Right ventricle myocardium inferior (tissue), 1 donor: ENCODE measurements around the gene KBTBD12. TPM values are rescaled to one million over a fixed set of nuclear protein-coding genes. Genes with fewer than 3 reads are reported as not detected.
"Not testable (repeated sequence)": the region's sequence is repeated elsewhere in the genome, so short reads cannot be mapped to it uniquely, and the experiment has no call there.

Experiments
- ATAC-seq: fragments of 200-7000 bp; cut with Tn5 transposase; one replicate; pipeline ENCODE4 v1.9.1; 2020; ENCODE audit warnings: mild to moderate bottlenecking, moderate library complexity
- DNase-seq: peaks from one replicate; pipeline ENCODE4 v3.0.0; 2021; ENCODE audit errors: missing footprints
- intact Hi-C: fragments of 100-400 bp; cut with DNase I; formaldehyde crosslinking; loops from one replicate; pipeline ENCODE4 v1.11.0; 2022
- long read RNA-seq: library from polyadenylated mRNA; unstranded; transcript quantifications from one replicate; pipeline ENCODE4 v2.0.0, GENCODE V29; 2021
- total RNA-seq: library from RNA; stranded (reverse); fragmentation: NEBNext Ultra II Directional; extraction: Animal tissue kit (Norgen Biotek cat#: 25700); gene quantifications from one replicate; pipeline ENCODE4 v1.2.1, GENCODE V29; 2021
- donor health status: DM: no; HTN: yes; CAD: no; lungs with severe emphysema.

KBTBD12 gene, protein sequence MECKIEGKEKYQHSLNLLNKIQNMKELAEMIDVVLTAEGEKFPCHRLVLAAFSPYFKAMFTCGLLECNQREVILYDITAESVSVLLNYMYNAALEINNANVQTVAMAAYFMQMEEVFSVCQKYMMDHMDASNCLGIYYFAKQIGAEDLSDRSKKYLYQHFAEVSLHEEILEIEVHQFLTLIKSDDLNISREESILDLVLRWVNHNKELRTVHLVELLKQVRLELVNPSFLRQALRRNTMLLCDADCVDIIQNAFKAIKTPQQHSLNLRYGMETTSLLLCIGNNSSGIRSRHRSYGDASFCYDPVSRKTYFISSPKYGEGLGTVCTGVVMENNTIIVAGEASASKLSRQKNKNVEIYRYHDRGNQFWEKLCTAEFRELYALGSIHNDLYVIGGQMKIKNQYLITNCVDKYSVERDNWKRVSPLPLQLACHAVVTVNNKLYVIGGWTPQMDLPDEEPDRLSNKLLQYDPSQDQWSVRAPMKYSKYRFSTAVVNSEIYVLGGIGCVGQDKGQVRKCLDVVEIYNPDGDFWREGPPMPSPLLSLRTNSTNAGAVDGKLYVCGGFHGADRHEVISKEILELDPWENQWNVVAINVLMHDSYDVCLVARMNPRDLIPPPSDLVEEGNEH
- total RNA-seq = 29.7 TPM
- long read RNA-seq, full-length matches to known transcripts = 18 of 39 reads
- long read RNA-seq, partial matches to known transcripts = 1 of 39 reads
- long read RNA-seq, other reads (novel, unspliced or antisense) = 20 of 39 reads

DNA sequence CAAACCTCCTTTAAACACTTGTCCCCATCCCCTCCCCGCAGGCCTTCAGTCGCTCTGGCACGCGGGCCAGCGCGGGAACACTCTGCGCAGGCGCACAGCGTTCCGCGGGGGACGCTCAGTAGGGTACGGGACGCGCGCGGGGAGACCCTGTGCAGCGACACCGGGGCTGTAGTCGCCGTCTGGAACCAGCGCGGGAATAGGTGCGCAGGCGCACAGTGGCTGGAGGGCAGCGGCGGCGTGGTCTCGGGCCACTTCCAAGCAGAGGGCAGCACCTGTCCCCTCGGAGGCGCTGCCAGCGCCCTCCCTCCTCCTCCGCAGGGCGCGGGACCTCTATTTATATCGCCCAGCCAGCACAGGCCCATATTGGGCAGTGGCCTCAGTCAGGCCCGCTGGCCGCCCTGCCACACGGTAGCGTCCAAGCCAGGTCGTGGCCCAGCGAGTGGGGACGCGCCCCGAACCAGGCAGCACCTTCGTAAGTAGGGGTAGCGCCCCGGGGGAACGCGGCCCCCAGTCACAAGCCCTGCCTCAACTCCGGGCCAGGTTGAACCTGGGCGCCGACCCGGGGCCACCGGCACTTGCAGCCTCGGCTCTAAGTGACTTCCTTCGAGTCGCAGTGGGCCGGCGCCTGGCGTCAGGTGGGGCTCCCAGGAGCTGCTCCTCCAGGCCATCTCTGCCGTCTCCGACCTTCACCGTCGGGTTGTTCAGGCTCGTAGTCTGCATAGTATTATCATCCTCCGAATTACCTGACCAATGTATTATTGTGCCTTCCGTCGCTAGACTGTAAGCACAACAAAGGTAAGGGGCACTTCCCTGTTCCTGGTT is at the start of gene KBTBD12:
Gene KBTBD12 (plus strand): TSS at position 118 of the 822 bp plus-strand sequence. CDS start 7,830 bp downstream, outside the sequence.
- peak; percentile 83 for ATAC-seq
- intact Hi-C loops = loop anchor here (5.0 kb wide), 2 partner anchors 47 to 137 kb away; partner anchors contain the start of gene SEC61A1
- DNase-seq = peak; percentile 81

DNA sequence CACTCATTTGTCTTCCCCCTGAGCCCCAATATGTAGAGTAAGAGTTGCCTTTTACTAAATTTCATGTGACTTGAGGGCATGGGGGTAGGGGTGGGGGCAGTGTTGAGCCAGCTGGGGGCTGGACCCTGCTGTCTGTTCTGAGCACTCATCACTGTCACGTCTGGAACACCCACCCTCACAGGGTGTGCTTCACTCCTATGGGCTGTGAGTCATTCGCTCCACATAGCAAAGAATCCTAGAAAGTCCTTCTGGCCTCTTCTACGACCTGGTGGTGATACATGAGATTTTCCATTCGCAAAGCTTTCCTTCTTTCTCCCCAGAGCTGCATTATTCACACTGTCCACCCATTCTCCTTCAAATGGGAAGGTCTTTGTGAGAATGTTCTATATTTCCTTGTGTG is 49.1 kb upstream of the KBTBD12 start:
- DNase-seq (no peak), ATAC-seq (no peak)
- intact Hi-C loops = no loop called here

- no peak for ATAC-seq
- intact Hi-C loops = no loop called here
- DNase-seq = no peak
Measured at GRCh38 chr3:127867412-127867811, 47.6 kb upstream of the KBTBD12 start.

- DNase-seq (no peak), ATAC-seq (no peak)
Measured at GRCh38 chr3:127867986-127868385, 47.0 kb upstream of the KBTBD12 start.

GRCh38 chr3:127870156-127870555 is 44.9 kb upstream of the KBTBD12 start:
- no peak for ATAC-seq

More at GRCh38 chr3:127867986-127868385, 47.0 kb upstream of the KBTBD12 start:
- intact Hi-C loops = no loop called here

DNA sequence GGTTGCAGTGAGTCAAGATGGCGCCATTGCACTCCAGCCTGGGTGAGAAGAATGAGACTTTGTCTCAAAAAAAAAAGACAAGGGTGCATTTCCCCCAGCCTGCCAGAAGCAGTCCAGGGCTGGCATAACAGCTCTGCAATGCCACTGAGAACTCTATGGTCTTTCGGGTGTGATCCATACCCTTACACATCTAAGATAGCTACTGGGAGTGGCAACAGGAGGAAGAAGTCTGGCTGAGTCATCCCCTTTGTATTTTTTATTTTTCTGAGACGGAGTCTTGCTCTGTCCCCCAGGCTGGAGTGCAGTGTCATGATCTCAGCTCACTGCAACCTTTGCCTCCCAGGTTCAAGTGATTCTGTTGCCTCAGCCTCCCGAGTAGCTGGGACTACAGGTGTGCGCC is 40.9 kb upstream of the KBTBD12 start:
- DNase-seq, ATAC-seq, intact Hi-C loops: not testable (repeated sequence)

More at GRCh38 chr3:127870156-127870555, 44.9 kb upstream of the KBTBD12 start:
- intact Hi-C loops = no loop called here
- no peak for DNase-seq

GRCh38 chr3:127881586-127881985 is 33.4 kb upstream of the KBTBD12 start:
- ATAC-seq (no peak), DNase-seq (no peak)
- intact Hi-C loops = no loop called here

- DNase-seq (no peak), ATAC-seq (no peak)
- intact Hi-C loops = no loop called here
Measured at GRCh38 chr3:127884041-127884440, 31.0 kb upstream of the KBTBD12 start.

DNA sequence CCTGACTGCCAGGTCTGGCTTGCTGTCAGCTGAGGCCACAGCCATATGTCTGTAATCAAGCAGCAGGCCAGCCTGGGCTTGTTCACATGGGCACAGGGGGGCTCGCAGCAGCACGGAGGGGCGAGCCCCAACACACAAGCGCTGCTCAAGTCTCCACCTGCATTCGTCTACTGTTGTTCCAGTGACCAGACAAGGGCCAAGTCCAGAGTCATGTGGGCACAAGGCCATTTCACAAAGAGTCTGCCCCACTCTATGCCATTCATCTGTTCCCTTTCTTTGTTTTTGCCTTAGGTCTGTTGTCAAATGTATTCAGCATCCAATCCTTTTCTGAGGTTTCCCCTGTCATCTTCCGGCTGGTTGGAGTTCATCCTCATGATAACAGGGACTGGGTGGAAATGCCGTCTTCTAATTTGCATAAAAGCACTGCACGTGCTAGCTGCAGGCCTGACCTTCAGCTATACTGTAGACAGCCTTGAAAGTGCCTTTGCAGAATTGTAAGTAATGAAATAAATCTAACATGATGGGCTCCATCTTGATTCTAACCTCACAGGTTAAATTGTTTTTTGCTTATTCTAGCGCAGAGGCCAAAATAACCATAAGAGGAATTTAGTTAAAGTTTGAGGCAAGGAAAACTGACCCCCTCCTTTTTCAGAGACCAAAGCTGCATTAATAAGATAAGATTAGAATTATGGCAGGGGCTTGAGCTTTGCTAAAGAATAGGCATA is 28.6 kb upstream of the KBTBD12 start:
- no peak for DNase-seq

DNA sequence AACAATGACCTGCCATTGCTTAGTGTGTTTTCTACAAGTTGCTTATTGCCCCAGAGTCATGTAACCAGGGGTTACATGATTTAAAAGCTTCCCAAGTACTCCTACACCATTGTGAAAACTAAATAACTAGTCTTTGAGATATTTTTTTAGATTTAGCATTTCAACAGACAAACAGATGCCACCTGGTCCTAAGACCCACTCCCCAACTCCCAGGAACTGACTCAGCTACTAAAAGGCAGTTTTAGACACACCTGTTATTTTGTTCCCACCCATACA is 28.1 kb upstream of the KBTBD12 start:
- intact Hi-C loops = no loop called here
- DNase-seq (no peak), ATAC-seq (no peak)

More for the DNA sequence above, 28.6 kb upstream of the KBTBD12 start:
- intact Hi-C loops = no loop called here
- ATAC-seq = no peak

GRCh38 chr3:127887321-127887720 is 27.7 kb upstream of the KBTBD12 start:
- ATAC-seq (no peak), DNase-seq (no peak)
- intact Hi-C loops = no loop called here

DNA sequence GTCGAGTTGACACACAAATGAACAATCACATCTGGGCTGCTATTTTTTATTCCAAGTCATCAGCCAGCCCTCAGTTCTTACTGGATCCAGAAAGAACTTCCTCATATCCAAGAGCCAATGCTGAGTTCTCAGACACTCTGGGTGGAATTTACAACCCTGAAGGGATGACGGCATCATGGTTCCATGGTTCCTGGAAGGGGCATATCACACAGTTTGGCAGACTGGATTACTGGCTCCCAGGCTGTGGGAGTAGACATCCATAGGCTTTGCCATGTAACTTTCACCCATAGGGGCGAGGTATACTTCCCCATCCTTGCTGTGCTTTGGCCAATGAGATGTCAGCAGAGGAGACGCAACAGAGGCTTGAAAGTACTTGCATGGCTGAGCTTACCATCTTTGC is 26.9 kb upstream of the KBTBD12 start:
- no peak for ATAC-seq
- no peak for DNase-seq
- intact Hi-C loops = no loop called here

- DNase-seq = no peak
- ATAC-seq = peak; percentile 60
- intact Hi-C loops = no loop called here
Measured at GRCh38 chr3:127888564-127889107, 26.4 kb upstream of the KBTBD12 start.

DNA sequence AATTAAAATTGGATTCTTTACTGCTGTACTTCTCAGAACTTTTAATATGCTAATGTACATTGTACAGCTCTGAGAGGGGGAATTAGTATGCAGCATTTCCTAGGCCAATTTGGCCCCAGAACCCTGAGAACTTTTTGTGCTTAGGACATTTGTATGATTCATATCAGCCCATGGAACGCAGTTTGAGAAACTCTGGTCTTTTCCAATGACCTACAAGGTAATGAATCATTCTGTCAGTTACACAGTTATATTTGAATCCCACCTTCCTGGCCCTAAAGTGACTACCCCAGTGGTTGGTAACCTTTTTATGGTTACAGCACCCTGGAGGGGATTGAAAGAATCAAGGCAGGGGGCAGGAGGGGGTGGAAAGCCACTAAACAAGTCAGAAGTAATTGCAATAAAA is 25.6 kb upstream of the KBTBD12 start:
- intact Hi-C loops = no loop called here
- ATAC-seq (peak; percentile 26), DNase-seq (no peak)

- intact Hi-C loops = no loop called here
- no peak for ATAC-seq
Measured at GRCh38 chr3:127889976-127890650, 24.9 kb upstream of the KBTBD12 start.

GRCh38 chr3:127890651-127891290 is 24.3 kb upstream of the KBTBD12 start:
- DNase-seq, intact Hi-C loops, ATAC-seq: not testable (repeated sequence)

More at GRCh38 chr3:127889976-127890650, 24.9 kb upstream of the KBTBD12 start:
- no peak for DNase-seq

DNA sequence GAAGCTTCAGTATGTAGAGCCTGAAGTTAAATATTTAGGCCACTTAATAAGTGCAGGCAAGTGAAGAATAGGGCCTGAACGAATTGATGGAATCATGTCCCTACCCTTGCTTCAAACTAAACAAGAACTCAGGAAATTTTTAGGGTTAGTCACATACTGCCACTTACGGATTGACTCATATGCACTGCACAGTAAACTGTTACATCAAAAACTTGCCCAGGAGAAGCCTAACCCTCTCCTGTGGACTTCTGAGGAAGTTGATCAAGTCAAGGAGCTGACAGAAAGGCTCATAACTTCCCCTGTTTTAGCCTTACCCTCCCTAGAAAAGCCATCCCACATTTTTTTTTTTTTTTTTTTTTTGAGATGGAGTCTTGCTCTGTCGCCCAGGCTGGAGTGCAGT is 20.6 kb upstream of the KBTBD12 start:
- no peak for DNase-seq
- no peak for ATAC-seq
- intact Hi-C loops = no loop called here
